Pancreas (tissue), 10 donors: ENCODE results near the gene SEMA4D. TPM values are rescaled to one million over a fixed set of nuclear protein-coding genes. Genes with fewer than 3 reads are reported as not detected.
"Not testable (repeated sequence)": the region's sequence is repeated elsewhere in the genome, so short reads cannot be mapped to it uniquely, and the experiment has no call there.

Source experiments
- ATAC-seq, 4 donors: fragments of 200-7000 bp; cut with Tn5 transposase; one replicate each; pipeline versions ENCODE4 v1.8.0 to v1.9.1; 2020; ENCODE audit warnings: mild to moderate bottlenecking in 4 of 4, moderate library complexity in 4 of 4
- DNase-seq, 6 donors: peaks; one replicate each; pipeline ENCODE4 v3.0.0-alpha.2; 2020
- FAIRE-seq: peaks from 2 replicates; lab custom pipeline; 2012; peaks lifted over from hg19 to GRCh38; lab: Jason Lieb, UNC
- H3K27ac ChIP-seq, 4 donors: fragments of 200-600 bp; sonication (generic); 1 replicate in 3 of 4; 2 replicates in 1 of 4; pipeline versions ENCODE4 v1.5.0 to v1.8.0; 2020
- H3K27me3 ChIP-seq, 4 donors: fragments of 200-600 bp; one replicate each; pipeline ENCODE4 v1.8.0; 2021
- H3K36me3 ChIP-seq, 3 donors: fragments of 200-600 bp; sonication (generic) in 1 of 3; one replicate each; pipeline versions ENCODE4 v1.5.0 to v1.8.0; 2020 to 2021
- H3K4me1 ChIP-seq, 3 donors: fragments of 200-600 bp; one replicate each; pipeline ENCODE4 v1.8.0; 2021
- H3K4me3 ChIP-seq, 4 donors: fragments of 200-600 bp; sonication (generic) in 2 of 4; one replicate each; pipeline versions ENCODE4 v1.5.0 to v1.8.0; 2020 to 2021
- H3K9me3 ChIP-seq, 4 donors: fragments of 200-600 bp; one replicate each; pipeline ENCODE4 v1.8.0; 2021
- WGBS, 2 donors: extraction: QIAGEN DNeasy Blood & Tissue Kit; methylation state at CpG; one replicate each; pipeline ENCODE4 v1.1.7; 2013; 5-methylcytosine and 5-hydroxymethylcytosine counted together
- intact Hi-C, 3 donors: fragments of 100-400 bp; cut with DNase I; formaldehyde crosslinking; loops; one replicate each; pipeline versions ENCODE4 v1.11.1 to v1.14.2; 2022
- polyA plus RNA-seq, 2 donors: library from polyadenylated mRNA; stranded (reverse); fragments of 200-250 nt; gene quantifications; one replicate each; pipeline ENCODE4 v1.2.3, GENCODE V29; 2013
- total RNA-seq, 6 donors: library from RNA; stranded (reverse); fragmentation: NEBNext Ultra II Directional in 4 of 6; extraction: Animal tissue kit (Norgen Biotek cat#: 25700) in 4 of 6; gene quantifications; one replicate each; pipeline versions ENCODE4 v1.2.1 to v1.2.4, GENCODE V29; 2021 to 2023
- TF ChIP-seq, protein P1 (sequence below), 4 donors: fragments of 200-600 bp; sonication (generic) in 3 of 4; IDR thresholded peaks; one replicate each; pipeline versions ENCODE4 v1.5.0 to v1.8.0; 2021; ENCODE audit warnings: antibody characterized with exemption in 4 of 4
- donor health status: healthy with polysubstance abuse.
- donor health status: DM: no; HTN: no; CAD: no; lungs with moderate emphysema.
- donor health status: DM: no; HTN: no; CAD: no.
- donor health status: control.
- donor health status: control.
- donor health status: Bipolar disorder and iron deficiency.
- donor health status: DM: yes; HTN: yes; CAD: no.
- donor health status: DM: no; HTN: no; CAD: no.
- donor health status: DM: no; HTN: no; CAD: no.
- donor health status: DM: yes; HTN: yes; CAD: no.

SEMA4D gene
- total and polyA plus RNA-seq, 8 donors = 7.1 to 29.7 (median 12.9) TPM

- 89 to 91% methylated on average over 11 of the region's 11 CpGs for WGBS, 2 donors
- no peak overlapping the region for H3K27ac ChIP-seq
- H3K9me3 ChIP-seq = no peaks in the 10 kb centered on the region
- intact Hi-C loops = no loop called here
- FAIRE-seq (no peak), DNase-seq (peak in 1 of 6 donors; percentile 36), ATAC-seq (no peak)
- TF ChIP-seq, protein P1, sequence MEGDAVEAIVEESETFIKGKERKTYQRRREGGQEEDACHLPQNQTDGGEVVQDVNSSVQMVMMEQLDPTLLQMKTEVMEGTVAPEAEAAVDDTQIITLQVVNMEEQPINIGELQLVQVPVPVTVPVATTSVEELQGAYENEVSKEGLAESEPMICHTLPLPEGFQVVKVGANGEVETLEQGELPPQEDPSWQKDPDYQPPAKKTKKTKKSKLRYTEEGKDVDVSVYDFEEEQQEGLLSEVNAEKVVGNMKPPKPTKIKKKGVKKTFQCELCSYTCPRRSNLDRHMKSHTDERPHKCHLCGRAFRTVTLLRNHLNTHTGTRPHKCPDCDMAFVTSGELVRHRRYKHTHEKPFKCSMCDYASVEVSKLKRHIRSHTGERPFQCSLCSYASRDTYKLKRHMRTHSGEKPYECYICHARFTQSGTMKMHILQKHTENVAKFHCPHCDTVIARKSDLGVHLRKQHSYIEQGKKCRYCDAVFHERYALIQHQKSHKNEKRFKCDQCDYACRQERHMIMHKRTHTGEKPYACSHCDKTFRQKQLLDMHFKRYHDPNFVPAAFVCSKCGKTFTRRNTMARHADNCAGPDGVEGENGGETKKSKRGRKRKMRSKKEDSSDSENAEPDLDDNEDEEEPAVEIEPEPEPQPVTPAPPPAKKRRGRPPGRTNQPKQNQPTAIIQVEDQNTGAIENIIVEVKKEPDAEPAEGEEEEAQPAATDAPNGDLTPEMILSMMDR (IDR thresholded peaks at IDR 0.05) = no peak
- peaks cover 0 to 4% (median 0%) of the 10 kb centered on the region in 3 donors for H3K4me1 ChIP-seq
- H3K36me3 ChIP-seq = no peaks in the 10 kb centered on the region
- no peak overlapping the region for H3K4me3 ChIP-seq
- no peaks in the 10 kb centered on the region for H3K27me3 ChIP-seq
Observed at GRCh38 chr9:89481538-89481915, 16.4 kb downstream of the SEMA4D start.

DNA sequence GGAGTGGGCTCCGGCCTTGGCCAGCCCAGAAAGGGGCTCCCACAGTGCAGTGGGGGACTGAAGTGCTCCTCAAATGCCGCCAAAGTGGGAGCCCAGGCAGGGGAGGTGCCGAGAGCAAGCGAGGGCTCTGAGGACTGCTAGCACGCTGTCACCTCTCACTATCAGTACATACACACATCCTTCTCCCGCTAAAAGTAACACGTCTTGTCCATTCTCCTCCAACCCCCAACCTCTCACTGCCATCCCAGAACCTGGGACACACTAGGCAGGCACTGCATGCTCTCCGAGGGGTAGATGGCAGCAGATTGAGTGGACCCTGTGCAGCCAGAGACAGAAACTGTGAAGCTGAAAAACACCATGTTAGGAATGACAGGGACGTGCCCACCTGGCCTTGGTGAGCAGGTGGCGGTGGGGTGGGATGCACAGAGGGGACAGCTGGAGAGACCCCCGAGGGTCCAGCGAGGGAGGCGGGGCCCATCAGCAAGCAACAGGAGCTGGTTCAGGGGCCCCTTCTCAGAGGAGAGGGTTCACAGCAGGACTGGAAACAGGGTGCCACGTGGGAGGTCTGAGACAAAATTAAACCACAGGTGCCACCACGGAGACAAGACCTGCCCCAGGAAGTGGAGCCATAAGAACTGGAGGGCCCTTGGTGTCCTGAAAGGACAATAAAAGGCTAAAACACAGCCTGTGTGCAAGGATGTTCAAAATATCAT, 16.9 kb downstream of the SEMA4D start:
- Histone ChIP-seq H3K27ac (no peak overlapping the region), H3K36me3 (no peaks in the 10 kb centered on the region), H3K4me3 (no peak overlapping the region), H3K9me3 (no peaks in the 10 kb centered on the region), H3K27me3 (no peaks in the 10 kb centered on the region), H3K4me1 (peaks cover 0 to 4% (median 0%) of the 10 kb centered on the region in 3 donors)
- 86 to 88% methylated on average over 15 of the region's 15 CpGs for WGBS, 2 donors
- TF ChIP-seq, protein P1 (IDR thresholded peaks at IDR 0.05) = no peak
- intact Hi-C loops = no loop called here
- ATAC-seq (no peak), FAIRE-seq (no peak), DNase-seq (peak in 1 of 6 donors; percentile 27)

DNA sequence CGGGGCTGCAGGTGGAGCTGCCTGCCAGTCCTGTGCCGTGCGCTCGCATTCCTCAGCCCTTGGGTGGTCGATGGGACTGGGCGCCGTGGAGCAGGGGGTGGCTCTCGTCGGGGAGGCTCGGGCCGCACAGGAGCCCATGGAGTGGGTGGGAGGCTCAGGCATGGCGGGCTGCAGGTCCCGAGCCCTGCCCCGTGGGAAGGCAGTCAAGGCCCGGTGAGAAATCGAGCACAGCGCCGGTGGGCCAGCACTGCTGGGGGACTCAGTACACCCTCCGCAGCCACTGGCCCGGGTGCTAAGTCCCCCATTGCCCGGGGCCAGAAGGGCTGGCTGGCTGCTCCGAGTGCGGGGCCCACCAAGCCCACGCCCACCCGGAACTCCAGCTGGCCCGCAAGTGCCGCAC, 17.5 kb downstream of the SEMA4D start:
- H3K27ac ChIP-seq, H3K4me3 ChIP-seq, H3K27me3 ChIP-seq, intact Hi-C loops, DNase-seq, FAIRE-seq, H3K4me1 ChIP-seq, H3K36me3 ChIP-seq, H3K9me3 ChIP-seq, ATAC-seq: not testable (repeated sequence)
- WGBS, 2 donors = 95 to 98% methylated on average over 17 to 27 of the region's 27 CpGs

- 96 to 97% methylated on average over 8 to 17 of the region's 17 CpGs for WGBS, 2 donors
- H3K9me3 ChIP-seq, H3K36me3 ChIP-seq, H3K27me3 ChIP-seq, H3K4me3 ChIP-seq, H3K4me1 ChIP-seq, FAIRE-seq, ATAC-seq, DNase-seq, intact Hi-C loops, H3K27ac ChIP-seq: not testable (repeated sequence)
Observed at GRCh38 chr9:89479669-89480011, 18.3 kb downstream of the SEMA4D start.

DNA sequence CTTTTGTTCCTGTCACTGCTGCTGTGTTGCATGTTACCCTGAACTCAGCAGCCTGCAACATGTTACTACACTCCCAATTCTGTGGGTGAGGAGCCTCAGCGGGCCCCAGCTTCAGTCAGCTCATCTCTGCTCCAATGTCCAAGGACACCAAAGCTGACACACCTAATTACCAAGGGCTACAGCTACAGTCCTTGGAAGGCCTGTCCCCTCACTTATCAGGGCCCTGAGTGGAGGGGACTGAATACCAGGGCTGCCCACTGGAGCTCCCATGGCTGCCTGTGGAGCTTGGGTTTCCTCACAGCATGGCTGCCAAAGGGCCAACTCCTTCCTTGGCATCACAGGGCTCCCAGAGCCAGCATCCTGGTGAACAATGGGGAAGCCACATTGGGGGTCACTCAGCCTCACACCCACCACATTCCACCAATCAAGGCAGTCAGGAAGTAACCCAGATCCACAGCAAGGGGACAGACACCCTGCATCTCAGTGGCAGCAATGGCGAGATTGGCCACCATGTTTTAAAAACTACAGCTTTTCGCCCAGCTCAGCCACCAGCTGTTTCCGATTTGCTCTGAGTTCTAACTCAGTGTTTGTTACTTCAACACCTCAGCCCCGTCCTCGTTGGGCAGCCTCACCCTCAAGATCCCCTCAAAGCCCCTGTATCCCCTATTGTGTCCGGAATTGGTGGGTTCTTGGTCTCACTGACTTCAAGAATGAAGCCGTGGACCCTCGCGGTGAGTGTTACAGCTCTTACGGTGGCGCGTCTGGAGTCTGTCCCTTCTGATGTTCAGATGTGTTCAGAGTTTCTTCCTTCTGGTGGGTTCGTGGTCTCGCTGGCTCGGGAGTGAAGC, 18.9 kb downstream of the SEMA4D start:
- FAIRE-seq (no peak), ATAC-seq (no peak), DNase-seq (peak in 1 of 6 donors; percentile 15)
- Histone ChIP-seq H3K4me3 (no peak overlapping the region), H3K4me1 (peaks cover 0 to 4% (median 0%) of the 10 kb centered on the region in 3 donors), H3K27me3 (no peaks in the 10 kb centered on the region), H3K9me3 (no peaks in the 10 kb centered on the region), H3K36me3 (no peaks in the 10 kb centered on the region), H3K27ac (no peak overlapping the region)
- WGBS, 2 donors = 92 to 97% methylated on average over 13 to 16 of the region's 16 CpGs
- TF ChIP-seq, protein P1 (IDR thresholded peaks at IDR 0.05) = no peak
- intact Hi-C loops = no loop called here
